RWPE1 (cell line): Measurements from ENCODE around the gene MCM5.
A peak's percentile ranks its signal among the peaks of the same experiment; 100 is the strongest.

Experiments used
- CTCF ChIA-PET: fragments of 350-600 bp; sonication (Branson Sonifier 250); formaldehyde crosslinking; extraction: SDS; loops from one replicate; lab custom pipeline; 2021; lab: Yijun Ruan, JAX
- POLR2A ChIA-PET: fragments of 400-600 bp; formaldehyde crosslinking; extraction: SDS; loops from one replicate; lab custom pipeline; 2020; ENCODE audit warnings: antibody characterized with exemption; ENCODE audit not compliant: low non-redundant PET; lab: Yijun Ruan, JAX
- DNase-seq: peaks from one replicate; pipeline ENCODE4 v3.0.0; 2012; ENCODE audit warnings: low spot score
- H3K27ac ChIP-seq: fragments of 450-650 bp; 2 replicates; pipeline ENCODE4 v1.5.1; 2017
- CTCF ChIP-seq: fragments of 450-650 bp; conservative IDR thresholded peaks from 2 replicates; pipeline ENCODE4 v1.5.1; 2017; ENCODE audit warnings: low read depth, mild to moderate bottlenecking

Gene MCM5

GRCh38 chr22:35406443-35406842 is 6.5 kb downstream of the MCM5 start:
- ChIA-PET CTCF (no interaction called here), POLR2A (interaction anchor here (0.8 kb wide), 1 partner anchor 8 kb away, joined by 4 read pairs; no protein-coding TSS in a partner anchor)
- DNase-seq = no peak
- 0 out of 2 replicates have a peak overlapping the region, but pooled peaks have one; percentile 1 for H3K27ac ChIP-seq
- no peak for TF ChIP-seq CTCF

- no peak for DNase-seq
- no peak for TF ChIP-seq CTCF
- POLR2A ChIA-PET = no interaction called here
- 0 out of 2 replicates have a peak overlapping the region, but pooled peaks have one; percentile 1 for H3K27ac ChIP-seq
- CTCF ChIA-PET = no interaction called here
These were observed 7.4 kb downstream of the MCM5 start for GRCh38 chr22:35407362-35407761.

GRCh38 chr22:35409783-35410662 is 10.1 kb downstream of the MCM5 start:
- H3K27ac ChIP-seq = peak overlapping the region; percentile 2; the same call in 1 of the 2 replicates
- POLR2A ChIA-PET = interaction anchor here (0.5 kb wide), 1 partner anchor 107 kb away, joined by 3 read pairs; no protein-coding TSS in a partner anchor
- TF ChIP-seq CTCF = no peak
- CTCF ChIA-PET = no interaction called here
- no peak for DNase-seq

- no peak for TF ChIP-seq CTCF
- ChIA-PET CTCF (no interaction called here), POLR2A (no interaction called here)
- no peak for DNase-seq
- peak overlapping the region; percentile 2; the same call in 1 of the 2 replicates for H3K27ac ChIP-seq
These were observed 10.7 kb downstream of the MCM5 start for GRCh38 chr22:35410663-35411034.

GRCh38 chr22:35411102-35411501 is 11.2 kb downstream of the MCM5 start:
- CTCF ChIA-PET = no interaction called here
- no peak for DNase-seq
- POLR2A ChIA-PET = no interaction called here
- H3K27ac ChIP-seq = peak overlapping the region; percentile 21
- TF ChIP-seq CTCF = no peak

GRCh38 chr22:35413624-35414023 is 13.7 kb downstream of the MCM5 start:
- no peak for TF ChIP-seq CTCF
- ChIA-PET CTCF (no interaction called here), POLR2A (no interaction called here)
- no peak for DNase-seq
- no peak overlapping the region for H3K27ac ChIP-seq
